Measurements from ENCODE around the gene CTNNBIP1. TPM values are rescaled to one million over a fixed set of nuclear protein-coding genes. Genes with fewer than 3 reads are reported as not detected.

The CTNNBIP1 gene
- total RNA-seq, 1 donor from 2014 or later: 47.6 TPM

- ATAC-seq (no peak), DNase-seq (no peak)
- Histone ChIP-seq H3K36me3 (peaks cover 26% of the 10 kb centered on the region), H3K4me3 (no peak overlapping the region), H3K4me1 (peaks cover 5% of the 10 kb centered on the region), H3K27ac (no peak overlapping the region), H3K27me3 (no peaks in the 10 kb centered on the region), H3K9me3 (no peaks in the 10 kb centered on the region)
- no peak for TF ChIP-seq CTCF (IDR thresholded peaks at IDR 0.05)
- intact Hi-C loops (cut with DNase I): no loop called here
These were observed 35.7 kb downstream of the CTNNBIP1 start for GRCh38 chr1:9874412-9874811.

- intact Hi-C loops (cut with DNase I): no loop called here
- ATAC-seq (no peak), DNase-seq (no peak)
- Histone ChIP-seq H3K4me1 (peaks cover 5% of the 10 kb centered on the region), H3K4me3 (no peak overlapping the region), H3K27me3 (no peaks in the 10 kb centered on the region), H3K9me3 (no peaks in the 10 kb centered on the region), H3K27ac (no peak overlapping the region), H3K36me3 (peaks cover 30% of the 10 kb centered on the region)
- TF ChIP-seq CTCF (IDR thresholded peaks at IDR 0.05): no peak
These were observed 36.1 kb downstream of the CTNNBIP1 start for GRCh38 chr1:9873992-9874391.

- peaks cover 32% of the 10 kb centered on the region for H3K36me3 ChIP-seq
- no peak for TF ChIP-seq CTCF (IDR thresholded peaks at IDR 0.05)
- no peaks in the 10 kb centered on the region for H3K27me3 ChIP-seq
- H3K27ac ChIP-seq: no peak overlapping the region
- H3K9me3 ChIP-seq: no peaks in the 10 kb centered on the region
- ATAC-seq (no peak), DNase-seq (no peak)
- intact Hi-C loops (cut with DNase I): no loop called here
- H3K4me1 ChIP-seq: peaks cover 5% of the 10 kb centered on the region
- no peak overlapping the region for H3K4me3 ChIP-seq
These were observed 36.7 kb downstream of the CTNNBIP1 start for GRCh38 chr1:9873385-9873784.

GRCh38 chr1:9872430-9873165 lies 37.5 kb downstream of the CTNNBIP1 start:
- ATAC-seq (no peak), DNase-seq (no peak)
- intact Hi-C loops (cut with DNase I): no loop called here
- TF ChIP-seq CTCF (IDR thresholded peaks at IDR 0.05): no peak
- Histone ChIP-seq H3K4me3 (no peak overlapping the region), H3K27me3 (no peaks in the 10 kb centered on the region), H3K36me3 (peaks cover 36% of the 10 kb centered on the region), H3K4me1 (peaks cover 5% of the 10 kb centered on the region), H3K27ac (no peak overlapping the region), H3K9me3 (no peaks in the 10 kb centered on the region)

GRCh38 chr1:9871707-9872425 lies 38.2 kb downstream of the CTNNBIP1 start:
- Histone ChIP-seq H3K36me3 (peaks cover 36% of the 10 kb centered on the region), H3K27me3 (no peaks in the 10 kb centered on the region), H3K9me3 (no peaks in the 10 kb centered on the region), H3K4me3 (no peak overlapping the region), H3K27ac (no peak overlapping the region), H3K4me1 (peaks cover 5% of the 10 kb centered on the region)
- ATAC-seq (no peak), DNase-seq (no peak)
- intact Hi-C loops (cut with DNase I): no loop called here
- no peak for TF ChIP-seq CTCF (IDR thresholded peaks at IDR 0.05)
